Measurements from ENCODE around the gene PTBP1. TPM values are rescaled to one million over a fixed set of nuclear protein-coding genes. Genes with fewer than 3 reads are reported as not detected.
A peak's percentile ranks its signal among the peaks of the same experiment; 100 is the strongest.

Gene PTBP1
- total RNA-seq, 1 donor from 2014 or later, result 76.9 TPM

DNA sequence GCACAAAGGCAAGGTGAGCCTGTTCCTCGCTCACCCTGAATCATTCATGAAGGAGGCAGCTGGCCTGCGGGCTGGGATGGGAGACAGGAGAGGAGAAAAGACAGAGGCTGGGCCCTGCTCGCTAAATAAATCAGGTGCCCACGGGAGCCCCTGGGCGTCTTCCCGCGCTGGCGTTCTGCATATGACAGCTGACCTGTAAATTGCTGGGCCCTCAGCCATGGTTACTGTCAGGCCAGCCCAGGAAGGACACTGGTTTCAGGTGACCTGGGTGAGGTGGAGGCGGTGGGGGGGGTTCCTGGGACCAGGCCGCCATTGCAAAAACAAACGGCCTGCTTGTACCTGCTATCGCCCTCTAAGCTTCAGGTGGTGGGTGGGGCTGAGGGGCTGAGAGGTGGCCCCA, 3.4 kb upstream of the PTBP1 start:
- DNase-seq (ENCODE audit: low spot score), result no peak
- intact Hi-C loops (cut with DNase I), result no loop called here

GRCh38 chr19:795073-795611, 2.1 kb upstream of the PTBP1 start:
- intact Hi-C loops (cut with DNase I), result no loop called here
- DNase-seq (ENCODE audit: low spot score), result no peak

GRCh38 chr19:795691-796581, 1.3 kb upstream of the PTBP1 start:
- DNase-seq (ENCODE audit: low spot score), result no peak
- intact Hi-C loops (cut with DNase I), result loop anchor here (2.0 kb wide), 1 partner anchor 289 kb away; the partner anchor contains the start of gene TPGS1

DNA sequence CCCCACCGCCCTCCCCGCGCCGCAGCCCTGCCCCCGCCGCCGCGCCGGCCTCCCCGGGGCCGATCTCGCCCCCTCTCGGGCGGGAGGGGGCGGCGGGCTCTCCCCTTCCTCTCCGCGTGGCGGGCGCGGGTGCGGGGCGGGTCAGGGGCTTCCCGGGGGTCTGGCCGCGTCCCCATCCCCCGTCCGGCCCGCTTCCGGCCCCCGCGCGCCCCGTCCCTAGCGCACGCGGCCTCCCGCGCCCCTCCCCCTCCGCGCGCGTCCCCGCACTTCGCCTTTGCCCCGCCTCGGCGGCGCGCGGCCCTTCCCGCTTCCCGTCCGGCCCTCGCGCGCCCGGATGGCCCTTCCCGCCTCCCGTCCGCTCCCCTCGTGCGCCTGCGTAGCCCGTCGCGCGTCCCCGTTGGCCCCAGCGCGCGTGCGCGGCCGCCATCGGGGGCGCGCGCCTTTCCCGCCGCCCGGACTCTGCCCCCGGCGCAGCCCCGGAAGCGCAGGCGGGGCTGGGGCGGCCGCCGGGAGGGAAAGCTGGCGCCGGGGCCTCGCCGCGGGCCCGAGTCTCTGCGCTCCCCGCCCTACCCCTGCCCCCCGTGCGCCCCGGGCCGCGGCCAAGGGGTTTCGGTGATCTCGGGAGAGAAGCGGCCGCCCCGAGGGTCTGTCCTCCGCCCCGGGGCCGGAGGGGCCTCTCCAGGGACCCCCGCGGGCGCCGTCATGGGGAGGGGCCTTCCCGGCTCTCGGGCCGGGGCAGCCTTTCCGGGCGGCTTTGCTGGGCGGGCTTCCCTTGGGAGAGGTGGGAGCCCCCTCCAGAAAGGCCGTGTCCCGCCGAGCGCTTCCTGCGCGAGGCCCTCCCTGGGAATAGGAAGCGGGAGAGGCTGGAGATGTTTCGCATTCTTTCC, 519 bp downstream of the PTBP1 start:
- peak; percentile 92 for DNase-seq (ENCODE audit: low spot score)
- intact Hi-C loops (cut with DNase I), result loop anchor here (2.0 kb wide), 1 partner anchor 291 kb away; the partner anchor contains the start of gene TPGS1

DNA sequence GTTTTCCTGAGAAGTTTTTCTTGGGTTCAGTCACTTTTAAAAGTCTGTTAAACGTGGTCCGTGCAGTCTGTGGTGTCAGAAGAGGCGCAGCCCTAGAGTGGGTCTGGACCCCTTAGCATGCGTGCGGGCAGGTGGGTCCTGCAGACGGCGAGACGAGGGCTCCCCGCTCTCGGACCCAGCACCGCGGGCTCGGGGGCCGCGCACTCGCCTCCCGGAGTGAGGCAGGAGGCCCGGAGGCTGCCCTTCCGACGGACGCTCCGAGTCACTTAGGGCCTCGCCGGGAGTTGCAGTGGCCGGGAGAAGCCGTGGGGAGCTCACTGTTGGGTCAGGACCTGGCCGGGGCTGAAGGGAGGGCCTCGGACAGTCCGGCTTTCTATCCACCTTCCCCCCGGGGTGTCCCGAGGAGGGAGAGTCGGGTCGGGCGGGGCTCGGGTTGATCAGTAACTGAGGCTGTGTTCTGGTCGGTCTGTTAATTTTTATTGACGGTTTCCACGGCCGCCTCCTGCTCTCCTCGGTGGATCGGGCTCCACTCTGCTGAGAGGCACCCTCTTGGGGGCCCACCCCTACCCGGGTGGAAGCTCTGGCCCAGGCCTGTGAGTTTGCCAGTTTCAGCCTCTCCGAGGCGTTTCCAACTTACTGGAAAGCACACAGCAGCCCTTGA, 1.3 kb downstream of the PTBP1 start:
- intact Hi-C loops (cut with DNase I), result no loop called here

GRCh38 chr19:799076-799881, 2.0 kb downstream of the PTBP1 start:
- intact Hi-C loops (cut with DNase I), result no loop called here
- DNase-seq (ENCODE audit: low spot score), result no peak

More for the DNA sequence above, 1.3 kb downstream of the PTBP1 start:
- no peak for DNase-seq (ENCODE audit: low spot score)

GRCh38 chr19:800360-801029, 3.2 kb downstream of the PTBP1 start:
- intact Hi-C loops (cut with DNase I), result no loop called here
- DNase-seq (ENCODE audit: low spot score), result no peak

DNA sequence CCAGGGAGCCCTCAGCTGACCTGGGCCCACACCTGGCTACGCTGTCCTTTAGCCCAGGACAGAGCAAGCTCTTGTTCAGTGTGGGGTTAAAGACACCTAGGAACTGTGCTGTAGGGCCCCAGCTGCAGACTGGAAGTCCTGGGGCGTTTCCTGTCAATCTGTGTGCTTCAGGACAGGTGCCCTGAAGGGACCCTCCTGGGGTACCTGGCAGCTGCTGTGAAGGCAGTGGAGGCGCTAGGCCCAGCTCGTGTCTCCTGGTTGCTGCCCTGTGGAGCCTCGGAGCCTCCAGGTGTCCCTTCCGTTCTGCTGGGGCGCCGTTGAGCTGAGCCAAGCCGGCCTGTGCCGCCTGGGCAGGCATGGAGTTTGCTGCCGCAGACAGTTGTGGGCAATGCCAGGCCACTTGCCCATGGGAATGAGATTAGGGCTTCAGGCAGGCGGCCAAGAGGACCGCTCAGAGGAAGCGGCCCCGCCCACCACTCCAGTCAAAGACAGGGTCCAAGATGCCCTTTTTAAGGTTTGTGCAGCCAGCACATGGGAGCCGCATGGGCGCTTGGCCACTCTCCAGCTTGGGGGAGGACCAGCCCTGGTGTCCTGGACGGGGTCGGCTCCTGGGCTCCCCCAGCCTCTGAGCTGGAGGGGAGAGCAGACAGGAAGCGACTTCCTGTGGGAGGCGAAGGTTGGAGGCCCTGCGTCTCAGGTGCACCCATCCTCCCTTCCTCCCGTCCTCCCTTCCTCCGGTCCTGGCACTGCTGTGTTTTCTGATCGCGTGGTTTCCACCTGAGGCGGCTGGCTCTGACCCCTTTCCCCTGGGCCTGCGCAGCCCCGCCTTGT, 4.0 kb downstream of the PTBP1 start:
- intact Hi-C loops (cut with DNase I), result no loop called here
- peak; percentile 92 for DNase-seq (ENCODE audit: low spot score)

- DNase-seq (ENCODE audit: low spot score), result no peak
- intact Hi-C loops (cut with DNase I), result no loop called here
Measured at GRCh38 chr19:801861-802497, 4.7 kb downstream of the PTBP1 start.

- no peak for DNase-seq (ENCODE audit: low spot score)
- intact Hi-C loops (cut with DNase I), result no loop called here
Measured at GRCh38 chr19:802498-803098, 5.3 kb downstream of the PTBP1 start.

- intact Hi-C loops (cut with DNase I), result no loop called here
- no peak for DNase-seq (ENCODE audit: low spot score)
Measured at GRCh38 chr19:803099-803561, 5.9 kb downstream of the PTBP1 start.

GRCh38 chr19:803686-804418, 6.6 kb downstream of the PTBP1 start:
- no peak for DNase-seq (ENCODE audit: low spot score)

GRCh38 chr19:804419-805165, 7.3 kb downstream of the PTBP1 start:
- intact Hi-C loops (cut with DNase I), result no loop called here
- DNase-seq (ENCODE audit: low spot score), result no peak

More at GRCh38 chr19:803686-804418, 6.6 kb downstream of the PTBP1 start:
- intact Hi-C loops (cut with DNase I), result no loop called here

DNA sequence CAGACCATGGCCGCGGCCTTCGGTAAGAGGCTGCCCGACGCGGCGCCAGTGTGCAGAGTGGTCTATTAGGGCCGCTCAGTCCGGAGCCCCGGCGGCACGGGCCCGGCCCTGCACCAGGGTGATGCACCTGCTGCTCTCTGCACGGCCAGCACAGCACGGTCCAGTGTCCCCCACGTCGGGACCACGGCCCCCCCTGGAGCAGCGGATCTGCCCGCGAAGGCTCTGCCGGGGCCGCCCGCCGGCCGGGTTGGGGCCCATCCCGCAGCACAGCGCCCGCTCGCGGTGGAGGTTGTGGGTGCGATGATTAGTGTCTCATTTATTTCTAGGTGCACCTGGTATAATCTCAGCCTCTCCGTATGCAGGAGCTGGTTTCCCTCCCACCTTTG, 7.9 kb downstream of the PTBP1 start:
- DNase-seq (ENCODE audit: low spot score), result no peak
- intact Hi-C loops (cut with DNase I), result no loop called here

Data from cardiac septum (tissue), 1 donor.